Activated CD8-positive, alpha-beta T cell treated with anti-CD3 and anti-CD28 coated beads, Interleukin-2, amount 10 ng/mL, durations not matched to agents 7 days and 5 days (primary cell): ENCODE data around the gene DDX25. TPM values are rescaled to one million over a fixed set of nuclear protein-coding genes. Genes with fewer than 3 reads are reported as not detected.

Experiments used
- ATAC-seq: fragments of 150-1000 bp; cut with Tn5 transposase; one replicate; pipeline ENCODE4 v1.10.0; 2021; ENCODE audit warnings: moderate library complexity
- CTCF ChIA-PET: fragments of 350-600 bp; sonication (Branson Sonifier 250); formaldehyde crosslinking; loops from one replicate; lab custom pipeline; 2021; ENCODE audit warnings: antibody characterized with exemption; lab: Charles Lee
- POLR2A ChIA-PET: fragments of 350-600 bp; sonication (Branson Sonifier 250); formaldehyde crosslinking; loops from one replicate; lab custom pipeline; 2021; ENCODE audit warnings: antibody characterized with exemption; lab: Charles Lee
- DNase-seq: peaks from one replicate; pipeline ENCODE4 v3.0.0-alpha.2; 2020
- H3K27ac Mint-ChIP-seq: one replicate; pipeline ENCODE4 v1.8.0; 2021; ENCODE audit warnings: mild to moderate bottlenecking, mixed read lengths
- H3K27me3 Mint-ChIP-seq: one replicate; pipeline ENCODE4 v1.8.0; 2021; ENCODE audit warnings: low read depth, mixed read lengths
- H3K36me3 Mint-ChIP-seq: one replicate; pipeline ENCODE4 v1.8.0; 2021; ENCODE audit warnings: low read depth, mixed read lengths
- H3K4me1 Mint-ChIP-seq: one replicate; pipeline ENCODE4 v1.8.0; 2021; ENCODE audit warnings: low read depth, mixed read lengths
- H3K4me3 Mint-ChIP-seq: one replicate; pipeline ENCODE4 v1.8.0; 2021; ENCODE audit warnings: mild to moderate bottlenecking, mixed read lengths
- H3K9me3 Mint-ChIP-seq: one replicate; pipeline ENCODE4 v1.8.0; 2022; ENCODE audit warnings: mixed read lengths; ENCODE audit not compliant: insufficient read depth
- total RNA-seq, 2 experiments: library from RNA; stranded (reverse); gene quantifications; one replicate each; pipeline ENCODE4 v1.2.3, GENCODE V29; 2021

DDX25 gene
- total RNA-seq, 2 experiments from 2014 or later, result not detected

DNA sequence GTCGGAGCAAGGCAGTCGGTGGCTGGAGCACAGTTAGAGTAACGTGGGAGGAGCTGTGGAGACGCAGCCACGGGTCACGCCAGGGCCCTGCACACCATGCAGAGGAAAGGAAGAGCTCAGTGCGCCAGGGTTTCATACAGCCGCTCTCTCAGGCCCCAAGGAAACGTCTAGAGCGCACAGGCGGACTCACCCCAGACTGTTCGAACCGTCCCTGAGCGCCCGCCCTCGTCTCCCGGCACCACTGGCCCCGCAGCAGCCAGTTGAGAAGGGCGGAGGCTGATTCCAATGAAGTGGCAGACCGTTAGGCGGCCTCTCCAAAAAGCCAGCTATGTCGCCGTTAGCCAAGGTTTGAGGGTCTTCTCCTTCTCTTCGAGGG is 17.3 kb upstream of the DDX25 start:
- H3K36me3 Mint-ChIP-seq, result peaks cover 17% of the 10 kb centered on the region
- peaks cover 3% of the 10 kb centered on the region for H3K27me3 Mint-ChIP-seq
- H3K4me3 Mint-ChIP-seq, result peak overlapping the region; percentile 86
- ATAC-seq (peak; percentile 37), DNase-seq (peak; percentile 62)
- peaks cover 33% of the 10 kb centered on the region for H3K4me1 Mint-ChIP-seq
- POLR2A ChIA-PET, result interaction anchor here (0.7 to 2.5 kb wide), 13 partner anchors 10 to 933 kb away, joined by 3 to 37 read pairs (median 7); partner anchors contain the start of genes CCDC15, DCPS, EI24 and FAM118B
- H3K9me3 Mint-ChIP-seq, result no peaks in the 10 kb centered on the region
- H3K27ac Mint-ChIP-seq, result peak overlapping the region; percentile 99
- CTCF ChIA-PET, result interaction anchor here (1.4 to 2.5 kb wide), 5 partner anchors 8 to 261 kb away, joined by 5 to 18 read pairs (median 12); partner anchors contain the start of genes CHEK1 and PUS3

DNA sequence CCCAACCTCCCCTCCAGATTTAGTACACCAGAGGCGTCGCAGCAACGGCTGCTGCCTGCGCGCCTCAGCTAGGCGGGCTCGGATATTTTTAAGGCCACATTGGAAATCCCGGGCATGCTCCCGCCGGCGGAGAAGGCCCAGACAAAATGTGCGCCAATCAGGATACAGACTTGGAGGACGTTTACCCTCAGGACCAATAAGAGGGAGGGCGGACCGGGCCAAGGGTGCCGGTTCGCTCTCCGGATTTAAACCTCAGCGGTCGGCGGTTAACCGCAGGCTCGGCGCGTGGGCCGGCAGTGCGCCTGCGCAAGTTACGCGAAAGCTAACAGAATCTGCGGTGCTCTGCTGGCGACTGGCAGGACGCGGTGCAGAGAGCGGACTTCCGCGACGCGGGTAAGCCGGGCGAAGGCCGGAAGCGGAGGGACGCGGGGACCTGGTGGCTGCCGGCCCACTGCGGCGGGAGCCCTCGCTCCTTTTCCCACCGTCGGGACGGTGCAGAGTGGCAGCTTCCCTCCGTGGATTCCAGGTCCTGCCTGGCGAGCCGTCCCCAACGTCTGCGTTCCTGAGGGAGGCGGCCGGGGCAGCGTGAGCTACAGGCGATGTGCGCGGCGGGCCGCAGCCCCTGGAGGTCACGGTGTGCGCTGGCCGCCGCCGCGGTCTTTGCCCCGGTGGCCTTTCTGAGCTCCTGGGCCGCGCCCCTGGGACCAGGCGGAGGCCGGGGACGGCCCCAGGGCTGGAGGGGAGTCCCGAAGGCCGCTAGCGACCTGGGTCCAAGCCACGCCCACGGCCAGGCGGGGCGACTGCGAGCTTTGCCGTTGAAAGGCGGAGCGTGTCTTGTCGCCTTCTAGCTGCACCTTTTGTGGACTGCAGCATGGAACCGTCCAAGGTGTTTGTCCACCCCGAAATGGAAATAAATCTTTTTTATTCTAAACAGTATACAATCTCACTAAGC is 16.7 kb upstream of the DDX25 start, which contains the start of gene HYLS1:
HYLS1 (plus strand) TSS at position 296 of the 952 bp plus-strand sequence. CDS start 11,701 bp downstream, outside the sequence.
- Mint-ChIP-seq H3K4me3 (peak within 1 kb of the TSS; percentile 86), H3K27me3 (no peaks in the 10 kb centered on the region), H3K9me3 (no peaks in the 10 kb centered on the region), H3K36me3 (peaks cover 21% of the 10 kb centered on the region), H3K4me1 (peaks cover 33% of the 10 kb centered on the region), H3K27ac (peak within 1 kb of the TSS; percentile 99)
- peak; percentile 97 for DNase-seq
- ATAC-seq, result peak; percentile 92
- POLR2A ChIA-PET, result interaction anchor here (0.6 to 2.5 kb wide), 15 partner anchors 9 to 934 kb away, joined by 3 to 37 read pairs (median 6); partner anchors contain the start of genes CCDC15, CHEK1, DCPS and EI24
- CTCF ChIA-PET, result interaction anchor here (0.7 to 2.5 kb wide), 7 partner anchors 9 to 324 kb away, joined by 3 to 18 read pairs (median 12); partner anchors contain the start of genes CHEK1, FAM118B, PUS3 and RPUSD4

DNA sequence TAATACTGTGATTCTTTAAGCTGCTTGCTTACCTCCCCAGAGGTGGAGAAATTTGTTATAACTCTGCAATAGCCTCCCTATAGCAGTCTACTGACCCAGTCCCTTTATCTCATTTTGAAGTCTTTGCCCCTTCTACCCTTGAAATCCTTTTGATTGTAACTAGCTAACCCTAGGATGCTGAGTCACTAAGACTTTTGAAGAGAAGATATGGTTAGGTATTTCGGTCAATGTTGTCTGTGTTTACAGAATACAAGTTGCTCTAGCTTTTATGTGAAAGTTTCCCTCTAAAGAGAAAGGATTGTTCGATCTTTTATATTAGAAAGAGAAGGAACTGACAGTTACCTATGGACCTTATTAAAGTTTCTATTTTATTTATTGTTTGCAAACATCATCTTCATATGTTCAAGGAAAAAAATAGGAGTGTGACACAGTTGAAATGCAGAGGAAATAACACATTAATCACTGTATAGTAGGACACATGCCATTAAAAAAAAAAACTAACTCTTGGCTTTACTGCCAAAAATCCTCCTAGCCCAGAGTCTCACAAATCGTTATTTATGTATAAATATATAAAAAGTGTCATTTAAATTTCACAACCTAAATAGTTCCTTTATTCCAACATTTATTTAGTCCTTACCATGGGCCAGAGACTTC is 13.7 kb upstream of the DDX25 start:
- Mint-ChIP-seq H3K4me1 (peaks cover 37% of the 10 kb centered on the region), H3K36me3 (peaks cover 43% of the 10 kb centered on the region), H3K4me3 (no peak overlapping the region), H3K9me3 (no peaks in the 10 kb centered on the region), H3K27ac (no peak overlapping the region), H3K27me3 (no peaks in the 10 kb centered on the region)
- no peak for ATAC-seq
- CTCF ChIA-PET, result interaction anchor here (0.7 to 1.2 kb wide), 2 partner anchors 9 to 27 kb away, joined by 3 to 5 read pairs; no protein-coding TSS in a partner anchor
- no peak for DNase-seq
- POLR2A ChIA-PET, result no interaction called here

DNA sequence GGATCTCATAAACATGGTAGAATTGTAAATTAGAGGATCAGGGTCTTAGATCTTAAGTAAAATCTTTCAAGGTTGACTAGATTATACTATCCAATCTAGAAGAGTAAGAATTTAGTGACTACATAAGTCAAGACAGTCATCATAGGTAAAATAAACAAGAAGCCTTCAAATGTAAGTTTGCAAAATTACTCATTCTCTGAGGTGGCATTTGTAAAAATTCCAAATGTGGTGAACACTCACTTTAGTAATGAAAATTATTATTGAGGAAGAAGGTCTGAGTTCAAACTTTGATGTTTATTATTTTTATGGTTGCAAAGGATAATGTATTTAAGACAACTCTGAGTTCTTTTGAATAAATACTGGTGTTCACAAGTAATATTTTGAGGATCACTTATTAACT is 12.2 kb upstream of the DDX25 start:
- H3K9me3 Mint-ChIP-seq, result no peaks in the 10 kb centered on the region
- H3K36me3 Mint-ChIP-seq, result peaks cover 44% of the 10 kb centered on the region
- CTCF ChIA-PET, result interaction anchor here (1.0 to 1.1 kb wide), 2 partner anchors 11 to 302 kb away, joined by 3 to 4 read pairs; no protein-coding TSS in a partner anchor
- DNase-seq (no peak), ATAC-seq (no peak)
- no peak overlapping the region for H3K27ac Mint-ChIP-seq
- H3K4me1 Mint-ChIP-seq, result peaks cover 27% of the 10 kb centered on the region
- H3K27me3 Mint-ChIP-seq, result no peaks in the 10 kb centered on the region
- POLR2A ChIA-PET, result no interaction called here
- H3K4me3 Mint-ChIP-seq, result no peak overlapping the region

GRCh38 chr11:125892994-125893393 is 11.3 kb upstream of the DDX25 start:
- CTCF ChIA-PET, result interaction anchor here (1.0 to 1.1 kb wide), 2 partner anchors 12 to 301 kb away, joined by 3 to 4 read pairs; no protein-coding TSS in a partner anchor
- no peak overlapping the region for H3K4me3 Mint-ChIP-seq

GRCh38 chr11:125901872-125902271 is 2.4 kb upstream of the DDX25 start:
- ChIA-PET POLR2A (interaction anchor here (1.9 kb wide), 1 partner anchor 14 kb away, joined by 37 read pairs; the partner anchor contains the start of gene HYLS1), CTCF (interaction anchor here (2.1 kb wide), 1 partner anchor 292 kb away, joined by 9 read pairs; no protein-coding TSS in a partner anchor)
- Mint-ChIP-seq H3K36me3 (peaks cover 27% of the 10 kb centered on the region), H3K4me1 (peaks cover 36% of the 10 kb centered on the region), H3K9me3 (no peaks in the 10 kb centered on the region), H3K4me3 (peak overlapping the region; percentile 96), H3K27me3 (peaks cover 15% of the 10 kb centered on the region), H3K27ac (peak overlapping the region; percentile 68)
- DNase-seq (no peak), ATAC-seq (no peak)

More at GRCh38 chr11:125892994-125893393, 11.3 kb upstream of the DDX25 start:
- H3K27me3 Mint-ChIP-seq, result no peaks in the 10 kb centered on the region
- H3K9me3 Mint-ChIP-seq, result no peaks in the 10 kb centered on the region
- DNase-seq (no peak), ATAC-seq (no peak)
- peaks cover 44% of the 10 kb centered on the region for H3K36me3 Mint-ChIP-seq
- H3K4me1 Mint-ChIP-seq, result peaks cover 29% of the 10 kb centered on the region
- no peak overlapping the region for H3K27ac Mint-ChIP-seq
- POLR2A ChIA-PET, result no interaction called here

- H3K9me3 Mint-ChIP-seq, result no peaks in the 10 kb centered on the region
- H3K27me3 Mint-ChIP-seq, result peaks cover 15% of the 10 kb centered on the region
- ATAC-seq (no peak), DNase-seq (no peak)
- H3K27ac Mint-ChIP-seq, result peak overlapping the region; percentile 90
- H3K4me1 Mint-ChIP-seq, result peaks cover 35% of the 10 kb centered on the region
- peak overlapping the region; percentile 96 for H3K4me3 Mint-ChIP-seq
- ChIA-PET POLR2A (interaction anchor here (1.2 to 1.9 kb wide), 3 partner anchors 15 to 333 kb away, joined by 3 to 37 read pairs (median 3); partner anchors contain the start of genes CHEK1, EI24 and HYLS1), CTCF (interaction anchor here (0.9 to 2.1 kb wide), 5 partner anchors 13 to 291 kb away, joined by 3 to 17 read pairs (median 3); partner anchors contain the start of gene HYLS1)
- H3K36me3 Mint-ChIP-seq, result peaks cover 27% of the 10 kb centered on the region
Measured at GRCh38 chr11:125902277-125902926, 1.9 kb upstream of the DDX25 start.

DNA sequence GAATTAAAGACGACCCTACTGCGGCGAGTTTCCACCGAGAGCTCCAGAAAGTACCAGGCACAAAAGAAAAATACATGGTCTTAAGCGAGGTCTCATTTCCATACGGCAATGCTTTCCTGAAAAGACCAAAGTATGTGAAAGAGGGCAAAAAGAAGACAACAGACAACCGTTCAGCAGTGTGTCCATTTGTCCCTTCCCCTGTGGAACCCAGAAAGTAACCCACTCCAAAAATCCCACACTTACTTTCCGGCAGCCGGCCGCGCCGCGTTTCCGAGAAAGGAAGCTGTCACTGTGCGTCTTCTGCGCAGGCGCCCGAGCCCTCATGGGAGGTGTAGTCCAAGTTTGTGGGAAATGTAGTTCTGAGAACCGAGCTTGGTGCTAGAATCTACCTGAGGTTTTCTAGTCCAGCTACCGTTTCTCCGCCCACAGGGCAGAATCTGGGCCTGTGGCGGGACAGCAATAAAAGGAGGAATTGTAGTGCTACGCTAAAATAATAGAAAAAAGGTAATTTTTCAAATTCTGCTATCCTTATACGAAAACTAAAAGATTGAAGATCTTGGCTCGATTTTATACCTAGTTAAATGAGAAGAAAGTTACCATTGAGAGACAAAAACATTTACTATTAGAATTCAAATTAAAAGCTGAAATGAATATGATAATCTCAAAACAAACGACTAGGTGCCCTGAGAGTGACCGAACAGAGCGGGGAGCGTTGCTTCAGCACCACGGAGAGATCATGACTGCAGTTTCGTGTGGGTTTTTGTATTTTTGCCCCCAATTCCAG is 1.2 kb upstream of the DDX25 start, which contains the start of gene PUS3:
PUS3 (minus strand) TSS at position 280 of the 784 bp plus-strand sequence. CDS start 6,922 bp downstream, outside the sequence.
- peak; percentile 94 for ATAC-seq

DNA sequence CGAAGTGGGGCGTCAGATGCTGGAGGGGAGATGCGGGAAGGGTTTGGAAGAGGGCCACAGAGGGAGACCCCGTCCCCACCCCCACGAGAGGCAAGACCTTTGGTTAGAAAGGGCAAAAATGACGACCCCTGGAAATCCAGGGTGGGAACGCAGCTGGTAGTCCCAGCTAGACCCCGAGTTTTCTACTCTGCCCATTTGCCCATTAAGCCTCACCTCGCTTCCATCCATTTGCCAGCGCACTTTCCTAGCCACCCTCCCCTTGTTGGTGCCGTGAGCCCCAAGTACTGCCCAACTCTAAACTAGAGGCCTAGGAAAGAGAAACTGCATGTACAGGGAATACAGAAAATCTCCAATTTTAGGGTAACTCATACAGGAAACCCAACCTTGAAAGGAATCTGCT is 370 bp downstream of the DDX25 start:
- DNase-seq (no peak), ATAC-seq (no peak)
- Mint-ChIP-seq H3K4me1 (peaks cover 24% of the 10 kb centered on the region), H3K9me3 (no peaks in the 10 kb centered on the region), H3K27ac (no peak overlapping the region), H3K27me3 (peaks cover 17% of the 10 kb centered on the region), H3K4me3 (peak overlapping the region; percentile 57), H3K36me3 (peaks cover 16% of the 10 kb centered on the region)
- CTCF ChIA-PET, result no interaction called here
- POLR2A ChIA-PET, result no interaction called here

More for the DNA sequence above, 1.2 kb upstream of the DDX25 start, which contains the start of gene PUS3:
- Mint-ChIP-seq H3K27ac (peak within 1 kb of the TSS; percentile 90), H3K9me3 (no peaks in the 10 kb centered on the region), H3K4me1 (peaks cover 28% of the 10 kb centered on the region), H3K4me3 (peak within 1 kb of the TSS; percentile 96), H3K27me3 (peaks cover 15% of the 10 kb centered on the region), H3K36me3 (peaks cover 23% of the 10 kb centered on the region)
- ChIA-PET CTCF (interaction anchor here (0.9 to 2.1 kb wide), 5 partner anchors 12 to 291 kb away, joined by 3 to 17 read pairs (median 3); partner anchors contain the start of gene HYLS1), POLR2A (interaction anchor here (1.2 to 1.9 kb wide), 3 partner anchors 16 to 333 kb away, joined by 3 to 37 read pairs (median 3); partner anchors contain the start of genes CHEK1, EI24 and HYLS1)
- peak; percentile 92 for DNase-seq
